ENCODE data around the gene ASB11. TPM values are rescaled to one million over a fixed set of nuclear protein-coding genes. Genes with fewer than 3 reads are reported as not detected.

ASB11 gene
- total RNA-seq, 3 donors from 2014 or later (not counting 1 experiment from before 2014, with no cell fraction given) = 0.24 TPM; not detected in 2

DNA sequence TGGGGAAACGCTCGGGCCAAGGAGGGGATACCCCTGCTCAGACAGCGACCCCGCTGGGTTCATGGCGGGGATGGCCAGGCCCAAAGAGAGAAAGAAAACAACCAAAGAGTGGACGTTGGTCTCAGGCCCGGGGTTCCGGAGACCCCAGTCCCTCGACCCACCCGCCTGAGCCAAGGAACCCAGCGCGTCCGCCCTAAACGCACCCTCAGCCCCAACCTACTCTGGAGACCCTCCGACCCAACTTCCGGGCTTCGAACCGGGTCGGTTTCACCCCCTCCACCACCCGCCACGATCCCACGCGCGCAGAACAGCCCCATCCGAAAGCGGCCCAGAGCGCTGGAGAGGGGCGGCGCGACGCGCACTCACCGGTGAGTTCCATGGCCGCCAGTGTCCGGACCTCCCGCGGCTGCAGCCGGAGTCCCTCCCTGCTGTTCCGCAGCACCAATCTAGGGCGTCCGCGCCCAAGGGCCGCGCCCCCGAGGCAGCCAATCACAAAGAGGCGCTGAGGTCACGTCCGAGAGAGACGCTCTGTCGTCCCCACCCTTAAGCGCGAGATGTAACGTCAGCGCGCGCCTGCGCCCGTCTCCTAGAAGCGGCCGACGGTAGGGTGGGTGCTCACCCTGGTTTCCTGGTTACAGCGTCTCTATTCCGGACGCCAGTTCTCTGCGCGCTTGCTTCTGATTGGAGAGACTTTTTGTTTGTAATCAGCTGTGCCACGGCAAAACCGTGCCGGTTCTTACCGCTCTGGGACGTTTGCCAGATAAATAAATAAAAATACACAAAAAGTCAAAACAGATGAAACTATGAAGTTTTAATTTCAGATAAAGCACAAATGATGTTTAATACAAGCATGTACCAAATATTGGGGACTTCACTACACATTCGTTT, 19.9 kb upstream of the ASB11 start, which contains the start of gene PIGA:
Gene PIGA (minus strand): TSS at position 389 of the 888 bp plus-strand sequence. CDS start 3,593 bp downstream, outside the sequence.
- TF ChIP-seq, protein P1, sequence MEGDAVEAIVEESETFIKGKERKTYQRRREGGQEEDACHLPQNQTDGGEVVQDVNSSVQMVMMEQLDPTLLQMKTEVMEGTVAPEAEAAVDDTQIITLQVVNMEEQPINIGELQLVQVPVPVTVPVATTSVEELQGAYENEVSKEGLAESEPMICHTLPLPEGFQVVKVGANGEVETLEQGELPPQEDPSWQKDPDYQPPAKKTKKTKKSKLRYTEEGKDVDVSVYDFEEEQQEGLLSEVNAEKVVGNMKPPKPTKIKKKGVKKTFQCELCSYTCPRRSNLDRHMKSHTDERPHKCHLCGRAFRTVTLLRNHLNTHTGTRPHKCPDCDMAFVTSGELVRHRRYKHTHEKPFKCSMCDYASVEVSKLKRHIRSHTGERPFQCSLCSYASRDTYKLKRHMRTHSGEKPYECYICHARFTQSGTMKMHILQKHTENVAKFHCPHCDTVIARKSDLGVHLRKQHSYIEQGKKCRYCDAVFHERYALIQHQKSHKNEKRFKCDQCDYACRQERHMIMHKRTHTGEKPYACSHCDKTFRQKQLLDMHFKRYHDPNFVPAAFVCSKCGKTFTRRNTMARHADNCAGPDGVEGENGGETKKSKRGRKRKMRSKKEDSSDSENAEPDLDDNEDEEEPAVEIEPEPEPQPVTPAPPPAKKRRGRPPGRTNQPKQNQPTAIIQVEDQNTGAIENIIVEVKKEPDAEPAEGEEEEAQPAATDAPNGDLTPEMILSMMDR (IDR thresholded peaks at IDR 0.05) = no peak
- Histone ChIP-seq H3K36me3 (ENCODE audit: control insufficient read depth, insufficient read depth, low read length) (peaks cover 10% of the 10 kb centered on the region), H3K9me3 (ENCODE audit: control insufficient read depth, insufficient read depth, low read length) (no peaks in the 10 kb centered on the region), H3K27me3 (ENCODE audit: control insufficient read depth, insufficient read depth, low read length) (peaks cover 3% of the 10 kb centered on the region), H3K27ac (ENCODE audit: low read length) (peak within 1 kb of the TSS; percentile 95), H3K4me1 (ENCODE audit: control insufficient read depth, insufficient read depth, low read length) (peaks cover 11% of the 10 kb centered on the region), H3K4me3 (ENCODE audit: low read length) (peak within 1 kb of the TSS; percentile 94)
- intact Hi-C loops (cut with micrococcal nuclease) = loop anchor here (10.0 kb wide), 3 partner anchors 339 to 1681 kb away; partner anchors contain the start of gene TCEANC
- peaks cover 8 to 34% of the 10 kb centered on the region in 2 donors for H3K27me3 Mint-ChIP-seq (ENCODE audit: low read depth in 2 of 2)
- peak within 1 kb of the TSS; percentile 89 for H3K4me3 Mint-ChIP-seq
- ATAC-seq (peak; percentile 85 to 98 (median 88)), DNase-seq (peak; percentile 84 to 95)
- no peaks in the 10 kb centered on the region for H3K36me3 Mint-ChIP-seq
- H3K27ac Mint-ChIP-seq = peak within 1 kb of the TSS; percentile 93
- peaks cover 0 to 14% of the 10 kb centered on the region in 2 donors for H3K4me1 Mint-ChIP-seq
- no peaks in the 10 kb centered on the region for H3K9me3 Mint-ChIP-seq
- WGBS (ENCODE audit: insufficient coverage) = 0% methylated on average over 64 of the region's 72 CpGs

DNA sequence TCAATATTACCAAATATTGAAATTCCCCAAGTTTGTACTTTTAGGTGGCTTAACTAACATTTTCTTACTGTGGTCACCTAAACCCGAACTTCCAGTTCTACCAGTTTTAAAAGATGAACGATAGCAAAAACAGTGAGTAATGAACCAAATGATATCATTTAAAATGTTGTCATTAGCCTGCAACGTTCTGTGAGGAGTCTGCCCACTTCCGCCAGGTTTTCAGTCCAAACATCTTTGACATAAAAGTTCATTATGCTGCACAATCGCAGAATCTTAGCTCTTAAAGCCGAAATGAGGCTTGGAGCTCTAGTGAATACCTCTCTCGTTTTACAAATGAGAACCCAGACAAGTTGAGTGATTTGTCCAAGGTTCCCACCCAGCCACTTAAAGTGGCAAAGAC, 19.1 kb upstream of the ASB11 start:
- no peaks in the 10 kb centered on the region for H3K36me3 Mint-ChIP-seq
- 12% methylated on average over 7 of the region's 7 CpGs for WGBS (ENCODE audit: insufficient coverage)
- H3K27ac Mint-ChIP-seq = peak overlapping the region; percentile 93
- H3K27me3 Mint-ChIP-seq (ENCODE audit: low read depth in 2 of 2) = peaks cover 8 to 28% of the 10 kb centered on the region in 2 donors
- H3K36me3 ChIP-seq (ENCODE audit: control insufficient read depth, insufficient read depth, low read length) = peaks cover 10% of the 10 kb centered on the region
- H3K9me3 ChIP-seq (ENCODE audit: control insufficient read depth, insufficient read depth, low read length) = no peaks in the 10 kb centered on the region
- peak overlapping the region; percentile 95 for H3K27ac ChIP-seq (ENCODE audit: low read length)
- intact Hi-C loops (cut with micrococcal nuclease) = loop anchor here (10.0 kb wide), 3 partner anchors 340 to 1680 kb away; partner anchors contain the start of gene TCEANC
- H3K9me3 Mint-ChIP-seq = no peaks in the 10 kb centered on the region
- H3K4me1 Mint-ChIP-seq = peaks cover 0 to 14% of the 10 kb centered on the region in 2 donors
- H3K4me3 Mint-ChIP-seq = peak overlapping the region; percentile 89
- peak overlapping the region; percentile 94 for H3K4me3 ChIP-seq (ENCODE audit: low read length)
- DNase-seq = peak in 1 of 2 donors; percentile 62
- TF ChIP-seq, protein P1 (IDR thresholded peaks at IDR 0.05) = no peak
- no peak for ATAC-seq
- peaks cover 11% of the 10 kb centered on the region for H3K4me1 ChIP-seq (ENCODE audit: control insufficient read depth, insufficient read depth, low read length)
- peaks cover 3% of the 10 kb centered on the region for H3K27me3 ChIP-seq (ENCODE audit: control insufficient read depth, insufficient read depth, low read length)

DNA sequence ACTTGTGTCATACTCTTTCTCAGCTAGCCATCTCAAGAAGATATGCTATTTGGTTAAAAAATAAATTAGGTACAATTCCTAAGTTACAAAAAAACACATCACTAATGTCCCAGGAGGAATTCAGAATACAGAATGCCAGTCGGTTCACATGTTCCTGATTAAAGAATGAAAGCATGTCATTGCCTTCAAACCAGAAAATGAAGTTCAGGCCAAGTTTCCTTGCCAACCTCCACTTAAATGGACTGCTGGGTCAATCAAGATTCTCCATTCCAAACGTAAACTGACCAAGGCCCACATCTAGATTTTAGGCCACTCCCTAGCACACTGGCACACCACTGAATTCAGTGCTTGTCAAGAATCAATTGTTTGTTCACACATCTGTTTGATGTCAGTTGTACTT, 13.4 kb upstream of the ASB11 start:
- H3K9me3 Mint-ChIP-seq = no peaks in the 10 kb centered on the region
- H3K4me1 Mint-ChIP-seq = peaks cover 0 to 8% of the 10 kb centered on the region in 2 donors
- TF ChIP-seq, protein P1 (IDR thresholded peaks at IDR 0.05) = no peak
- peaks cover 7% of the 10 kb centered on the region for H3K36me3 Mint-ChIP-seq
- no peaks in the 10 kb centered on the region for H3K27me3 ChIP-seq (ENCODE audit: control insufficient read depth, insufficient read depth, low read length)
- H3K36me3 ChIP-seq (ENCODE audit: control insufficient read depth, insufficient read depth, low read length) = peaks cover 12% of the 10 kb centered on the region
- peaks cover 0 to 6% of the 10 kb centered on the region in 2 donors for H3K27me3 Mint-ChIP-seq (ENCODE audit: low read depth in 2 of 2)
- intact Hi-C loops (cut with micrococcal nuclease) = no loop called here
- H3K4me3 ChIP-seq (ENCODE audit: low read length) = no peak overlapping the region
- no peak overlapping the region for H3K27ac Mint-ChIP-seq
- no peak overlapping the region for H3K4me3 Mint-ChIP-seq
- H3K9me3 ChIP-seq (ENCODE audit: control insufficient read depth, insufficient read depth, low read length) = no peaks in the 10 kb centered on the region
- DNase-seq (no peak), ATAC-seq (no peak)
- no peaks in the 10 kb centered on the region for H3K4me1 ChIP-seq (ENCODE audit: control insufficient read depth, insufficient read depth, low read length)
- H3K27ac ChIP-seq (ENCODE audit: low read length) = no peak overlapping the region
- 86% methylated on average over 2 of the region's 2 CpGs for WGBS (ENCODE audit: insufficient coverage)
